OCI-LY3 (cell line): Measurements from ENCODE around the gene UBR1.
"Not testable (repeated sequence)": the region's sequence is repeated elsewhere in the genome, so short reads cannot be mapped to it uniquely, and the experiment has no call there.

Source experiments
- H2AFZ ChIP-seq: fragments of 200-600, 300-600 bp; shearing (Covaris generic); 2 replicates; pipeline ENCODE4 v1.6.0; 2014; ENCODE audit warnings: antibody characterized with exemption, low read depth, low read length
- H3K27ac ChIP-seq: fragments of 200-600, 300-600 bp; sonication (generic); 2 replicates; pipeline ENCODE4 v1.5.1; 2014; ENCODE audit warnings: mild to moderate bottlenecking, low read length, moderate library complexity, mixed read lengths
- H3K27me3 ChIP-seq: fragments of 200-600, 300-600 bp; sonication (generic); 2 replicates; pipeline ENCODE4 v1.6.1; 2014; ENCODE audit warnings: low read depth, low read length, mixed read lengths
- H3K36me3 ChIP-seq: fragments of 200-600, 300-600 bp; sonication (generic); replicated peaks from 2 replicates; pipeline ENCODE3; 2014; ENCODE audit warnings: low read depth, low read length, mixed read lengths
- H3K4me1 ChIP-seq: fragments of 300-600, 200-600 bp; sonication (generic); 2 replicates; pipeline ENCODE4 v1.6.1; 2014; ENCODE audit warnings: low read length, mixed read lengths
- H3K4me2 ChIP-seq: fragments of 200-600, 300-600 bp; sonication (generic); 2 replicates; pipeline ENCODE4 v1.6.1; 2014; ENCODE audit warnings: low read length, mixed read lengths
- H3K4me3 ChIP-seq: fragments of 300-600, 200-600 bp; sonication (generic); 2 replicates; pipeline ENCODE4 v1.5.1; 2014; ENCODE audit warnings: antibody characterized with exemption, mild to moderate bottlenecking, low read length, moderate library complexity
- H3K79me2 ChIP-seq: fragments of 300-600, 200-600 bp; shearing (Covaris generic); 2 replicates; pipeline ENCODE4 v1.6.1; 2014; ENCODE audit warnings: mild to moderate bottlenecking, low read length, mixed read lengths
- H3K9ac ChIP-seq: fragments of 300-600, 200-600 bp; shearing (Covaris generic); 2 replicates; pipeline ENCODE4 v1.6.0; 2014; ENCODE audit warnings: mild to moderate bottlenecking, low read length, moderate library complexity
- H3K9me3 ChIP-seq: fragments of 200-600, 300-600 bp; shearing (Covaris generic); 2 replicates; pipeline ENCODE4 v1.6.1; 2014; ENCODE audit warnings: low read length, mixed read lengths; ENCODE audit not compliant: insufficient read depth
- H4K20me1 ChIP-seq: fragments of 200-600, 300-600 bp; sonication (generic); 2 replicates; pipeline ENCODE4 v1.6.1; 2016; ENCODE audit warnings: low read length, mixed read lengths; ENCODE audit not compliant: insufficient read depth
- CTCF ChIP-seq: fragments of 200-600, 300-600 bp; sonication (generic); IDR thresholded peaks from 2 replicates; pipeline ENCODE4 v1.5.1; 2014; ENCODE audit warnings: antibody characterized with exemption, low read length, low read depth
- EZH2phosphoT487 ChIP-seq: fragments of 200-600 bp; shearing (Covaris generic); IDR thresholded peaks from 2 replicates; pipeline ENCODE4 v1.6.1; 2018; ENCODE audit warnings: antibody characterized with exemption, mixed run types, low read depth

Gene UBR1

GRCh38 chr15:42971830-42972229 lies 134.0 kb downstream of the UBR1 start:
- Histone ChIP-seq H3K79me2 (no peaks in the 10 kb centered on the region), H3K4me2 (no peak overlapping the region), H3K27me3 (no peaks in the 10 kb centered on the region), H3K9ac (no peak overlapping the region), H4K20me1 (no peaks in the 10 kb centered on the region), H3K27ac (no peak overlapping the region), H3K4me1 (no peaks in the 10 kb centered on the region), H3K36me3 (peaks cover 23% of the 10 kb centered on the region), H2AFZ (no peak overlapping the region), H3K9me3 (no peaks in the 10 kb centered on the region), H3K4me3 (no peak overlapping the region)
- TF ChIP-seq CTCF (no peak), EZH2phosphoT487 (no peak)

- TF ChIP-seq CTCF (no peak), EZH2phosphoT487 (no peak)
- Histone ChIP-seq H4K20me1 (no peaks in the 10 kb centered on the region), H2AFZ (no peak overlapping the region), H3K9me3 (no peaks in the 10 kb centered on the region), H3K27ac (no peak overlapping the region), H3K4me3 (no peak overlapping the region), H3K9ac (no peak overlapping the region), H3K79me2 (no peaks in the 10 kb centered on the region), H3K4me1 (peaks cover 8% of the 10 kb centered on the region), H3K4me2 (no peak overlapping the region), H3K27me3 (no peaks in the 10 kb centered on the region), H3K36me3 (peaks cover 17% of the 10 kb centered on the region)
Measured at GRCh38 chr15:42964476-42964875, 141.4 kb downstream of the UBR1 start.

GRCh38 chr15:42955518-42955917 lies 150.3 kb downstream of the UBR1 start:
- Histone ChIP-seq H3K9me3 (no peaks in the 10 kb centered on the region), H3K4me2 (no peak overlapping the region), H3K27me3 (no peaks in the 10 kb centered on the region), H3K27ac (no peak overlapping the region), H4K20me1 (no peaks in the 10 kb centered on the region), H3K4me1 (no peaks in the 10 kb centered on the region), H2AFZ (no peak overlapping the region), H3K36me3 (peaks cover 29% of the 10 kb centered on the region), H3K79me2 (no peaks in the 10 kb centered on the region), H3K4me3 (no peak overlapping the region), H3K9ac (no peak overlapping the region)
- TF ChIP-seq EZH2phosphoT487: no peak
- no peak for TF ChIP-seq CTCF

- TF ChIP-seq CTCF (no peak), EZH2phosphoT487 (no peak)
- Histone ChIP-seq H3K79me2 (no peaks in the 10 kb centered on the region), H3K4me1 (no peaks in the 10 kb centered on the region), H3K4me3 (no peak overlapping the region), H3K27ac (no peak overlapping the region), H2AFZ (no peak overlapping the region), H3K36me3 (peaks cover 21% of the 10 kb centered on the region), H3K4me2 (no peak overlapping the region), H3K9me3 (no peaks in the 10 kb centered on the region), H4K20me1 (no peaks in the 10 kb centered on the region), H3K27me3 (no peaks in the 10 kb centered on the region), H3K9ac (no peak overlapping the region)
Measured at GRCh38 chr15:42954291-42954690, 151.5 kb downstream of the UBR1 start.

- H3K36me3 ChIP-seq: peaks cover 13% of the 10 kb centered on the region
- H3K79me2 ChIP-seq, H3K4me3 ChIP-seq, H3K27me3 ChIP-seq, H2AFZ ChIP-seq, H4K20me1 ChIP-seq, H3K4me1 ChIP-seq, H3K9ac ChIP-seq, H3K27ac ChIP-seq, H3K9me3 ChIP-seq, H3K4me2 ChIP-seq: not testable (repeated sequence)
Measured at GRCh38 chr15:42948898-42949297, 156.9 kb downstream of the UBR1 start.
